CD14-positive monocyte (primary cell): ENCODE results near the gene TRANK1. TPM values are rescaled to one million over a fixed set of nuclear protein-coding genes. Genes with fewer than 3 reads are reported as not detected.

Experiments
- DNase-seq, 3 donors: peaks; one replicate each; pipeline ENCODE4 v3.0.0-alpha.2; 2011 to 2022
- H2AFZ ChIP-seq: 2 replicates; pipeline ENCODE4 v1.6.0; 2012; ENCODE audit warnings: mild to moderate bottlenecking, low read depth, low read length, inconsistent platforms; ENCODE audit not compliant: insufficient read depth, poor library complexity, severe bottlenecking
- H3K27ac ChIP-seq, 2 donors: 1 replicate in 1 of 2; 2 replicates in 1 of 2; pipeline ENCODE4 v1.5.1; 2012 to 2013; ENCODE audit warnings: low read length in 2 of 2, control low read depth in 1 of 2, inconsistent platforms in 1 of 2, low read depth in 1 of 2, mild to moderate bottlenecking in 1 of 2
- H3K27me3 ChIP-seq, 2 donors: one replicate each; pipeline versions ENCODE4 v1.6.0 to v1.6.1; 2011 to 2013; ENCODE audit warnings: low read length in 2 of 2; ENCODE audit not compliant: control insufficient read depth in 2 of 2, insufficient read depth in 2 of 2
- H3K36me3 ChIP-seq, 2 donors: replicated peaks in 1 of 2; 1 replicate in 1 of 2; 2 replicates in 1 of 2; pipeline versions ENCODE4 v1.5.1 to v1.6.1; 2012 to 2013; ENCODE audit warnings: low read length in 2 of 2, control low read depth in 1 of 2, inconsistent platforms in 1 of 2, mild to moderate bottlenecking in 1 of 2; ENCODE audit not compliant: insufficient read depth in 2 of 2, control insufficient read depth in 1 of 2
- H3K4me1 ChIP-seq, 2 donors: 1 replicate in 1 of 2; 2 replicates in 1 of 2; pipeline versions ENCODE4 v1.5.1 to v1.6.1; 2012 to 2013; ENCODE audit warnings: low read length in 2 of 2, control low read depth in 1 of 2, inconsistent platforms in 1 of 2, mild to moderate bottlenecking in 1 of 2, moderate library complexity in 1 of 2; ENCODE audit not compliant: insufficient read depth in 2 of 2, control insufficient read depth in 1 of 2
- H3K4me2 ChIP-seq: replicated peaks from 2 replicates; pipeline ENCODE3; 2012; ENCODE audit warnings: low read length, moderate library complexity, mild to moderate bottlenecking; ENCODE audit not compliant: poor library complexity, severe bottlenecking; ENCODE audit errors: extremely low read depth
- H3K4me3 ChIP-seq, 3 experiments: fragments of 200-600 bp in 1 of 3; sonication (generic) in 1 of 3; replicated peaks in 1 of 3; 1 replicate in 2 of 3; 2 replicates in 1 of 3; pipeline ENCODE4 v1.5.1; 2011 to 2013; ENCODE audit warnings: low read length in 3 of 3, mild to moderate bottlenecking in 3 of 3, control low read depth in 2 of 3, low read depth in 2 of 3, inconsistent platforms in 1 of 3, moderate library complexity in 1 of 3
- H3K79me2 ChIP-seq: 2 replicates; pipeline ENCODE4 v1.6.0; 2012; ENCODE audit warnings: mild to moderate bottlenecking, control low read depth, inconsistent platforms, low read length, moderate library complexity; ENCODE audit not compliant: insufficient read depth
- H3K9ac ChIP-seq: 2 replicates; pipeline ENCODE4 v1.6.0; 2017; ENCODE audit warnings: low read length, mild to moderate bottlenecking; ENCODE audit not compliant: insufficient read depth, poor library complexity, severe bottlenecking
- H3K9me3 ChIP-seq, 2 donors: replicated peaks in 1 of 2; 1 replicate in 1 of 2; 2 replicates in 1 of 2; pipeline versions ENCODE4 v1.5.1 to v1.6.1; 2012 to 2013; ENCODE audit warnings: low read length in 2 of 2, control low read depth in 1 of 2; ENCODE audit not compliant: control insufficient read depth in 1 of 2, insufficient read depth in 1 of 2
- H4K20me1 ChIP-seq: 2 replicates; pipeline ENCODE4 v1.6.0; 2012; ENCODE audit warnings: mild to moderate bottlenecking, low read length, control low read depth, moderate library complexity; ENCODE audit not compliant: insufficient read depth
- H3K27ac Mint-ChIP-seq, 7 donors: one replicate each; pipeline ENCODE4 v1.8.0; 2020; ENCODE audit warnings: mild to moderate bottlenecking in 7 of 7, mixed read lengths in 7 of 7, moderate library complexity in 6 of 7, inconsistent platforms in 2 of 7
- H3K27me3 Mint-ChIP-seq, 3 donors: one replicate each; pipeline ENCODE4 v1.8.0; 2021 to 2022; ENCODE audit warnings: low read depth in 3 of 3, mild to moderate bottlenecking in 3 of 3, mixed read lengths in 3 of 3, moderate library complexity in 3 of 3, inconsistent platforms in 1 of 3
- H3K36me3 Mint-ChIP-seq, 2 donors: one replicate each; pipeline ENCODE4 v1.8.0; 2020; ENCODE audit warnings: mixed read lengths in 2 of 2, inconsistent platforms in 1 of 2, mild to moderate bottlenecking in 1 of 2
- H3K4me1 Mint-ChIP-seq: one replicate; pipeline ENCODE4 v1.8.0; 2020; ENCODE audit warnings: mild to moderate bottlenecking, mixed read lengths
- H3K4me3 Mint-ChIP-seq, 2 donors: one replicate each; pipeline ENCODE4 v1.8.0; 2020; ENCODE audit warnings: mild to moderate bottlenecking in 2 of 2, mixed read lengths in 2 of 2, moderate library complexity in 1 of 2
- H3K9me3 Mint-ChIP-seq, 7 donors: one replicate each; pipeline ENCODE4 v1.8.0; 2020 to 2022; ENCODE audit warnings: mixed read lengths in 7 of 7, mild to moderate bottlenecking in 6 of 7, moderate library complexity in 6 of 7, inconsistent platforms in 2 of 7
- CTCF ChIP-seq: fragments of 200-600 bp; IDR thresholded peaks from one replicate; pipeline ENCODE4 v1.8.0; 2022; ENCODE audit warnings: antibody characterized with exemption, mild to moderate bottlenecking
- WGBS: methylation state at CpG from one replicate; pipeline ENCODE4 v1.1.5; 2013; ENCODE audit warnings: missing lambda C conversion rate; ENCODE audit not compliant: insufficient coverage; 5-methylcytosine and 5-hydroxymethylcytosine counted together
- intact Hi-C, 2 donors: fragments of 100-400 bp; cut with micrococcal nuclease; formaldehyde crosslinking; loops; one replicate each; pipeline versions ENCODE4 v1.15.0 to v1.15.1; 2023
- polyA plus RNA-seq, 3 donors: library from polyadenylated mRNA; depleted of rRNA in 1 of 3; unstranded in 2 of 3; stranded (reverse) in 1 of 3; fragments of 300-500 nt in 2 of 3; fragments of >200 nt in 1 of 3; fragmentation: Illumina TruSeq in 2 of 3; gene quantifications; 1 replicate in 2 of 3; 2 replicates in 1 of 3; pipeline ENCODE4 v1.2.3, GENCODE V29; 2012 to 2021

Gene TRANK1
- polyA plus RNA-seq, 3 donors = 2.8 to 6.3 (median 5.8) TPM

GRCh38 chr3:36814066-36814717 lies 130.7 kb downstream of the TRANK1 start:
- no peak overlapping the region for H3K27ac Mint-ChIP-seq
- no peaks in the 10 kb centered on the region for H3K79me2 ChIP-seq
- 90% methylated on average over 4 of the region's 7 CpGs for WGBS
- H3K4me1 Mint-ChIP-seq = no peaks in the 10 kb centered on the region
- H3K27me3 Mint-ChIP-seq = peaks cover 0 to 3% (median 3%) of the 10 kb centered on the region in 3 donors
- no peaks in the 10 kb centered on the region for H3K4me1 ChIP-seq
- intact Hi-C loops = no loop called here
- no peaks in the 10 kb centered on the region for H3K36me3 ChIP-seq
- H3K9me3 ChIP-seq = no peaks in the 10 kb centered on the region
- H2AFZ ChIP-seq = no peak overlapping the region
- H3K27ac ChIP-seq = no peak overlapping the region
- H3K4me3 ChIP-seq = no peak overlapping the region
- no peak overlapping the region for H3K4me3 Mint-ChIP-seq
- no peak overlapping the region for H3K4me2 ChIP-seq
- no peaks in the 10 kb centered on the region for H4K20me1 ChIP-seq
- H3K36me3 Mint-ChIP-seq = no peaks in the 10 kb centered on the region
- TF ChIP-seq CTCF = no peak
- H3K9ac ChIP-seq = no peak overlapping the region
- no peaks in the 10 kb centered on the region for H3K27me3 ChIP-seq
- no peaks in the 10 kb centered on the region for H3K9me3 Mint-ChIP-seq
- DNase-seq = no peak

DNA sequence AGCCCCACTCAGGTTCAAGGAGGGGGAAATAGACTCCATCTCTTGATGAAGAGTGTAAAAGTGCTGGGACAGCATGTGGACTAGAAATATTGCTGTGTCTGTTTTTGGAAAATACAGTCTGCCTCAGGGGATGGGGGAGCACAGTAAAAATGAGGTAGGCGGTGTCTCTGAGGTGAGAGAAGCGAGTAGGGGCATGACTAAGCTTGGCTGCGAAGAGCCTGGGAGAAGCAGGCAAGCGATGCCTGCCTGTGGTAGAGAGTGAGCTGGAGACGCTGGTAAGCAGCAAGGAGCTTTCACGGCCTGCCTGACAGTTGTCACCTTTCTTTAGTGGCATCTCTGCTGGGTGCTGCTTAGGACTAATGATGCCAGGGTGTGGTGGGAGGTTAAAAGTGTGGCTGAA lies 131.5 kb downstream of the TRANK1 start:
- Mint-ChIP-seq H3K4me1 (peaks cover 4% of the 10 kb centered on the region), H3K9me3 (peaks cover 0 to 3% (median 0%) of the 10 kb centered on the region in 7 donors), H3K27me3 (peaks cover 0 to 3% (median 3%) of the 10 kb centered on the region in 3 donors), H3K36me3 (no peaks in the 10 kb centered on the region), H3K27ac (peak overlapping the region in 2 of 7 donors; percentile 4 to 31), H3K4me3 (no peak overlapping the region)
- no peak overlapping the region for H2AFZ ChIP-seq
- no peaks in the 10 kb centered on the region for H4K20me1 ChIP-seq
- H3K9ac ChIP-seq = no peak overlapping the region
- no peak for TF ChIP-seq CTCF
- H3K79me2 ChIP-seq = no peaks in the 10 kb centered on the region
- WGBS = 95% methylated on average over 6 of the region's 6 CpGs
- no peak for DNase-seq
- intact Hi-C loops = no loop called here
- H3K4me2 ChIP-seq = no peak overlapping the region
- no peak overlapping the region for H3K4me3 ChIP-seq
- H3K27me3 ChIP-seq = no peaks in the 10 kb centered on the region
- H3K4me1 ChIP-seq = no peaks in the 10 kb centered on the region
- H3K9me3 ChIP-seq = no peaks in the 10 kb centered on the region
- H3K36me3 ChIP-seq = no peaks in the 10 kb centered on the region
- H3K27ac ChIP-seq = no peak overlapping the region
